Measurements from ENCODE around the gene PMFBP1.

The PMFBP1 gene

GRCh38 chr16:72188541-72188940 lies 16.6 kb upstream of the PMFBP1 start:
- TF ChIP-seq, protein P1, sequence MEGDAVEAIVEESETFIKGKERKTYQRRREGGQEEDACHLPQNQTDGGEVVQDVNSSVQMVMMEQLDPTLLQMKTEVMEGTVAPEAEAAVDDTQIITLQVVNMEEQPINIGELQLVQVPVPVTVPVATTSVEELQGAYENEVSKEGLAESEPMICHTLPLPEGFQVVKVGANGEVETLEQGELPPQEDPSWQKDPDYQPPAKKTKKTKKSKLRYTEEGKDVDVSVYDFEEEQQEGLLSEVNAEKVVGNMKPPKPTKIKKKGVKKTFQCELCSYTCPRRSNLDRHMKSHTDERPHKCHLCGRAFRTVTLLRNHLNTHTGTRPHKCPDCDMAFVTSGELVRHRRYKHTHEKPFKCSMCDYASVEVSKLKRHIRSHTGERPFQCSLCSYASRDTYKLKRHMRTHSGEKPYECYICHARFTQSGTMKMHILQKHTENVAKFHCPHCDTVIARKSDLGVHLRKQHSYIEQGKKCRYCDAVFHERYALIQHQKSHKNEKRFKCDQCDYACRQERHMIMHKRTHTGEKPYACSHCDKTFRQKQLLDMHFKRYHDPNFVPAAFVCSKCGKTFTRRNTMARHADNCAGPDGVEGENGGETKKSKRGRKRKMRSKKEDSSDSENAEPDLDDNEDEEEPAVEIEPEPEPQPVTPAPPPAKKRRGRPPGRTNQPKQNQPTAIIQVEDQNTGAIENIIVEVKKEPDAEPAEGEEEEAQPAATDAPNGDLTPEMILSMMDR (IDR thresholded peaks at IDR 0.05; ENCODE audit: insufficient read depth, missing control alignments): no peak
- FAIRE-seq (no peak), DNase-seq (ENCODE audit: insufficient read length, low spot score) (no peak)

- DNase-seq (ENCODE audit: insufficient read length, low spot score) (no peak), FAIRE-seq (no peak)
- TF ChIP-seq, protein P1 (IDR thresholded peaks at IDR 0.05; ENCODE audit: insufficient read depth, missing control alignments): no peak
Measured at GRCh38 chr16:72187551-72187950, 15.6 kb upstream of the PMFBP1 start.

DNA sequence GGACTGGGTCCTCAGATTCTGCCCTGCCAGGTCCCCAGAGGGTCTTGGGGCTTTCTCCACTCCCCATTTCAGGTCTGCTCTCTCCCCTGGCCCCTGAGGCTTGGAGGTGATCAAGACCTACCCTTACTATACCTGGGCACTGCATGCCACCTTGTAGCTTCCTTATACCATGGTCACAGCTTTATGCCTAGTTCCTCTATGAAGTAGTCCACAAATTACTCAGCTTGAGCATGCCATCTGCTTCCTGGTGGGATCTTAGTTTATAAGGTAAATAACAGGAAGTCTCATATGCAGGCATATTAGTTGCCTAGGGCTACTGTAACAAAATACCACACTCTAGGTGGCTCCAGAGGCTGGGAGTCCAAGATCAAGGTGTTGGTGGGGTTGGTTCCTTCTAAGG lies 11.0 kb upstream of the PMFBP1 start:
- FAIRE-seq (no peak), DNase-seq (ENCODE audit: insufficient read length, low spot score) (no peak)
- TF ChIP-seq, protein P1 (IDR thresholded peaks at IDR 0.05; ENCODE audit: insufficient read depth, missing control alignments): no peak

GRCh38 chr16:72179204-72179970 lies 7.4 kb upstream of the PMFBP1 start:
- FAIRE-seq (no peak), DNase-seq (ENCODE audit: insufficient read length, low spot score) (no peak)
- TF ChIP-seq, protein P1 (IDR thresholded peaks at IDR 0.05; ENCODE audit: insufficient read depth, missing control alignments): no peak

- TF ChIP-seq, protein P1 (IDR thresholded peaks at IDR 0.05; ENCODE audit: insufficient read depth, missing control alignments): no peak
- no peak for FAIRE-seq
- DNase-seq (ENCODE audit: insufficient read length, low spot score): no peak
Measured at GRCh38 chr16:72174726-72175125, 2.8 kb upstream of the PMFBP1 start.

DNA sequence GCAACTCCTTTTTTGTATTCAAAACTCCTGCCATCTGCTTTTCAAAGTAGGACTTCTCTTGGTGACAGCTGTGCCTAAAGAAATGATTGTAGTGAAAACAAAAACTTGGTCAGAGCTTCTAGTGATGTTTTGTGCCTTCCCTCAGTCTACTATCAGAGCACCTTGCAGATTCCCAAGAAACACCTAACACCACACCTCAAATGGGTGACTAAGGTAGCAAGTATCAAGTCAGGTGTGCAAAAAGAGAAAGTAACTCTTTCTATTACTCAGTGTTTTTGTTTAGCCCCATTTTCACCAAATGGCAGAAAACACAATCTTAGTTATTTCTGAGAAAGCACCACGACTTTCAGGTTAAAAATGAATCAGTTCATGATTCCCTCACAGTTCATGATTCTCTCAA lies 2.0 kb upstream of the PMFBP1 start:
- no peak for FAIRE-seq
- TF ChIP-seq, protein P1 (IDR thresholded peaks at IDR 0.05; ENCODE audit: insufficient read depth, missing control alignments): no peak
- no peak for DNase-seq (ENCODE audit: insufficient read length, low spot score)

- DNase-seq (ENCODE audit: insufficient read length, low spot score): no peak
- no peak for FAIRE-seq
- TF ChIP-seq, protein P1 (IDR thresholded peaks at IDR 0.05; ENCODE audit: insufficient read depth, missing control alignments): no peak
Measured at GRCh38 chr16:72171236-72171635, 719 bp downstream of the PMFBP1 start.

Data from D721Med (cell line).